ENCODE measurements around the gene FCAR.
"Not testable (repeated sequence)": the region's sequence is repeated elsewhere in the genome, so short reads cannot be mapped to it uniquely, and the experiment has no call there.

- not testable (repeated sequence) for TF ChIP-seq CTCF (conservative IDR thresholded peaks at IDR 0.05; ENCODE audit: low read depth in 2 of 2); EZH2 (IDR thresholded peaks at IDR 0.05; ENCODE audit: low read depth, unreplicated experiment); EZH2phosphoT487 (IDR thresholded peaks at IDR 0.05; ENCODE audit: unreplicated experiment); REST (IDR thresholded peaks at IDR 0.05; ENCODE audit: unreplicated experiment); POLR2AphosphoS5 (IDR thresholded peaks at IDR 0.05; ENCODE audit: low read depth); ETS1 (IDR thresholded peaks at IDR 0.05); CREB1 (CRISPR knock-in tag; IDR thresholded peaks at IDR 0.05; ENCODE audit: low read depth); JUNB (IDR thresholded peaks at IDR 0.05; ENCODE audit: unreplicated experiment); NANOG (IDR thresholded peaks at IDR 0.05; ENCODE audit: borderline replicate concordance); STAT1 (IDR thresholded peaks at IDR 0.05; ENCODE audit: unreplicated experiment); ZNF114 (CRISPR knock-in tag; IDR thresholded peaks at IDR 0.05)
- TF ChIP-seq, protein P1, sequence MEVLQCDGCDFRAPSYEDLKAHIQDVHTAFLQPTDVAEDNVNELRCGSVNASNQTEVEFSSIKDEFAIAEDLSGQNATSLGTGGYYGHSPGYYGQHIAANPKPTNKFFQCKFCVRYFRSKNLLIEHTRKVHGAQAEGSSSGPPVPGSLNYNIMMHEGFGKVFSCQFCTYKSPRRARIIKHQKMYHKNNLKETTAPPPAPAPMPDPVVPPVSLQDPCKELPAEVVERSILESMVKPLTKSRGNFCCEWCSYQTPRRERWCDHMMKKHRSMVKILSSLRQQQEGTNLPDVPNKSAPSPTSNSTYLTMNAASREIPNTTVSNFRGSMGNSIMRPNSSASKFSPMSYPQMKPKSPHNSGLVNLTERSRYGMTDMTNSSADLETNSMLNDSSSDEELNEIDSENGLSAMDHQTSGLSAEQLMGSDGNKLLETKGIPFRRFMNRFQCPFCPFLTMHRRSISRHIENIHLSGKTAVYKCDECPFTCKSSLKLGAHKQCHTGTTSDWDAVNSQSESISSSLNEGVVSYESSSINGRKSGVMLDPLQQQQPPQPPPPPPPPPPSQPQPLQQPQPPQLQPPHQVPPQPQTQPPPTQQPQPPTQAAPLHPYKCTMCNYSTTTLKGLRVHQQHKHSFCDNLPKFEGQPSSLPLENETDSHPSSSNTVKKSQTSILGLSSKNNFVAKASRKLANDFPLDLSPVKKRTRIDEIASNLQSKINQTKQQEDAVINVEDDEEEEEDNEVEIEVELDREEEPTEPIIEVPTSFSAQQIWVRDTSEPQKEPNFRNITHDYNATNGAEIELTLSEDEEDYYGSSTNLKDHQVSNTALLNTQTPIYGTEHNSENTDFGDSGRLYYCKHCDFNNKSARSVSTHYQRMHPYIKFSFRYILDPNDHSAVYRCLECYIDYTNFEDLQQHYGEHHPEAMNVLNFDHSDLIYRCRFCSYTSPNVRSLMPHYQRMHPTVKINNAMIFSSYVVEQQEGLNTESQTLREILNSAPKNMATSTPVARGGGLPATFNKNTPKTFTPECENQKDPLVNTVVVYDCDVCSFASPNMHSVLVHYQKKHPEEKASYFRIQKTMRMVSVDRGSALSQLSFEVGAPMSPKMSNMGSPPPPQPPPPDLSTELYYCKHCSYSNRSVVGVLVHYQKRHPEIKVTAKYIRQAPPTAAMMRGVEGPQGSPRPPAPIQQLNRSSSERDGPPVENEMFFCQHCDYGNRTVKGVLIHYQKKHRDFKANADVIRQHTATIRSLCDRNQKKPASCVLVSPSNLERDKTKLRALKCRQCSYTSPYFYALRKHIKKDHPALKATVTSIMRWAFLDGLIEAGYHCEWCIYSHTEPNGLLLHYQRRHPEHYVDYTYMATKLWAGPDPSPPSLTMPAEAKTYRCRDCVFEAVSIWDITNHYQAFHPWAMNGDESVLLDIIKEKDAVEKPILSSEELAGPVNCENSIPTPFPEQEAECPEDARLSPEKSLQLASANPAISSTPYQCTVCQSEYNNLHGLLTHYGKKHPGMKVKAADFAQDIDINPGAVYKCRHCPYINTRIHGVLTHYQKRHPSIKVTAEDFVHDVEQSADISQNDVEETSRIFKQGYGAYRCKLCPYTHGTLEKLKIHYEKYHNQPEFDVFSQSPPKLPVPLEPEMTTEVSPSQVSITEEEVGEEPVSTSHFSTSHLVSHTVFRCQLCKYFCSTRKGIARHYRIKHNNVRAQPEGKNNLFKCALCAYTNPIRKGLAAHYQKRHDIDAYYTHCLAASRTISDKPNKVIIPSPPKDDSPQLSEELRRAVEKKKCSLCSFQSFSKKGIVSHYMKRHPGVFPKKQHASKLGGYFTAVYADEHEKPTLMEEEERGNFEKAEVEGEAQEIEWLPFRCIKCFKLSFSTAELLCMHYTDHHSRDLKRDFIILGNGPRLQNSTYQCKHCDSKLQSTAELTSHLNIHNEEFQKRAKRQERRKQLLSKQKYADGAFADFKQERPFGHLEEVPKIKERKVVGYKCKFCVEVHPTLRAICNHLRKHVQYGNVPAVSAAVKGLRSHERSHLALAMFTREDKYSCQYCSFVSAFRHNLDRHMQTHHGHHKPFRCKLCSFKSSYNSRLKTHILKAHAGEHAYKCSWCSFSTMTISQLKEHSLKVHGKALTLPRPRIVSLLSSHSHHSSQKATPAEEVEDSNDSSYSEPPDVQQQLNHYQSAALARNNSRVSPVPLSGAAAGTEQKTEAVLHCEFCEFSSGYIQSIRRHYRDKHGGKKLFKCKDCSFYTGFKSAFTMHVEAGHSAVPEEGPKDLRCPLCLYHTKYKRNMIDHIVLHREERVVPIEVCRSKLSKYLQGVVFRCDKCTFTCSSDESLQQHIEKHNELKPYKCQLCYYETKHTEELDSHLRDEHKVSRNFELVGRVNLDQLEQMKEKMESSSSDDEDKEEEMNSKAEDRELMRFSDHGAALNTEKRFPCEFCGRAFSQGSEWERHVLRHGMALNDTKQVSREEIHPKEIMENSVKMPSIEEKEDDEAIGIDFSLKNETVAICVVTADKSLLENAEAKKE (CRISPR knock-in tag; IDR thresholded peaks at IDR 0.05): not testable (repeated sequence)
Observed at GRCh38 chr19:54828064-54828463, 46.0 kb upstream of the FCAR start.
